HEK293 (cell line): ENCODE results near the gene TMEM119.

ENCODE experiments used
- CTCF ChIA-PET: fragments of 350-600 bp; formaldehyde crosslinking; extraction: SDS; loops from one replicate; lab custom pipeline; 2021; ENCODE audit warnings: antibody characterized with exemption; lab: Yijun Ruan, JAX
- POLR2A ChIA-PET: fragments of 300-600 bp; formaldehyde crosslinking; extraction: SDS; loops from one replicate; lab custom pipeline; 2020; ENCODE audit warnings: antibody characterized with exemption, inconsistent platforms; lab: Yijun Ruan, JAX
- H3K27ac ChIP-seq: fragments of 200-500 bp; sonication (Bioruptor generic); 2 replicates; pipeline ENCODE4 v1.5.1; 2014; ENCODE audit warnings: low read depth, low read length, control low read depth, inconsistent platforms; ENCODE audit errors: extremely low read depth
- H3K36me3 ChIP-seq, 2 experiments: fragments of 200-500 bp in 1 of 2; sonication (Bioruptor generic) in 1 of 2; 1 replicate in 1 of 2; 2 replicates in 1 of 2; pipeline ENCODE4 v1.5.1; 2014 to 2017; ENCODE audit warnings: inconsistent platforms in 2 of 2, low read length in 2 of 2; ENCODE audit not compliant: control insufficient read depth in 2 of 2, insufficient read depth in 1 of 2
- H3K4me1 ChIP-seq: fragments of 200-500 bp; sonication (Bioruptor generic); 2 replicates; pipeline ENCODE4 v1.5.1; 2014; ENCODE audit warnings: mild to moderate bottlenecking, low read length, inconsistent platforms; ENCODE audit not compliant: control insufficient read depth, insufficient read depth
- H3K4me3 ChIP-seq: 2 replicates; pipeline ENCODE4 v1.5.1; 2011; ENCODE audit warnings: low read depth, mild to moderate bottlenecking, control low read depth, low read length, moderate library complexity
- H3K9me3 ChIP-seq: fragments of 200-500 bp; sonication (Bioruptor generic); 2 replicates; pipeline ENCODE4 v1.5.1; 2014; ENCODE audit warnings: low read depth, low read length, inconsistent platforms; ENCODE audit not compliant: control insufficient read depth, insufficient read depth
- GLIS1 ChIP-seq: fragments of 450-650 bp; formaldehyde crosslinking; IDR thresholded peaks from 2 replicates; pipeline ENCODE4 v1.5.1; 2016; ENCODE audit warnings: missing biosample characterization, missing genetic modification characterization
- HOXC10 ChIP-seq: sonication (generic); formaldehyde crosslinking; IDR thresholded peaks from 2 replicates; pipeline ENCODE4 v1.8.1; 2023; ENCODE audit warnings: mild to moderate bottlenecking, missing genetic modification reagents
- SALL2 ChIP-seq: fragments of 450-650 bp; formaldehyde crosslinking; IDR thresholded peaks from 2 replicates; pipeline ENCODE4 v1.5.0; 2017; ENCODE audit warnings: missing biosample characterization, mild to moderate bottlenecking, missing genetic modification characterization, borderline replicate concordance
- SCRT2 ChIP-seq: fragments of 450-650 bp; formaldehyde crosslinking; IDR thresholded peaks from 2 replicates; pipeline ENCODE4 v1.5.1; 2016; ENCODE audit warnings: missing biosample characterization, missing genetic modification characterization
- YY1 ChIP-seq: fragments of 450-650 bp; formaldehyde crosslinking; IDR thresholded peaks from 2 replicates; pipeline ENCODE4 v1.5.1; 2018; ENCODE audit warnings: missing biosample characterization, missing genetic modification characterization
- YY2 ChIP-seq: fragments of 450-650 bp; formaldehyde crosslinking; IDR thresholded peaks from 2 replicates; pipeline ENCODE4 v1.5.1; 2016; ENCODE audit warnings: missing biosample characterization, missing genetic modification characterization
- ZBTB17 ChIP-seq: fragments of 450-650 bp; formaldehyde crosslinking; IDR thresholded peaks from 2 replicates; pipeline ENCODE4 v1.5.1; 2016; ENCODE audit warnings: missing biosample characterization, missing genetic modification characterization
- ZNF132 ChIP-seq: fragments of 450-650 bp; formaldehyde crosslinking; IDR thresholded peaks from 2 replicates; pipeline ENCODE4 v1.5.1; 2017; ENCODE audit warnings: missing biosample characterization, missing genetic modification characterization, borderline replicate concordance
- ZNF302 ChIP-seq: fragments of 450-650 bp; formaldehyde crosslinking; IDR thresholded peaks from 2 replicates; pipeline ENCODE4 v1.5.1; 2016; ENCODE audit warnings: missing biosample characterization, missing genetic modification characterization, low read depth
- ZNF423 ChIP-seq: fragments of 450-650 bp; formaldehyde crosslinking; IDR thresholded peaks from 2 replicates; pipeline ENCODE4 v1.5.1; 2016; ENCODE audit warnings: missing biosample characterization, missing genetic modification characterization
- ZNF433 ChIP-seq: fragments of 450-650 bp; formaldehyde crosslinking; IDR thresholded peaks from 2 replicates; pipeline ENCODE4 v1.5.1; 2016; ENCODE audit warnings: missing biosample characterization, missing genetic modification characterization, low read depth
- ZNF623 ChIP-seq: fragments of 450-650 bp; formaldehyde crosslinking; IDR thresholded peaks from 2 replicates; pipeline ENCODE4 v1.5.1; 2016; ENCODE audit warnings: missing biosample characterization, missing genetic modification characterization
- ZNF660 ChIP-seq: fragments of 450-650 bp; IDR thresholded peaks from 2 replicates; pipeline ENCODE4 v1.5.1; 2018; ENCODE audit warnings: missing biosample characterization, mild to moderate bottlenecking, missing genetic modification characterization
- TF ChIP-seq, protein P1 (sequence below): fragments of 450-650 bp; formaldehyde crosslinking; IDR thresholded peaks from 2 replicates; pipeline ENCODE4 v1.5.1; 2016; ENCODE audit warnings: missing biosample characterization, missing genetic modification characterization
- TF ChIP-seq, protein P2 (sequence below): fragments of 450-650 bp; formaldehyde crosslinking; IDR thresholded peaks from 2 replicates; pipeline ENCODE4 v1.5.1; 2016; ENCODE audit warnings: missing biosample characterization, missing genetic modification characterization
- TF ChIP-seq, protein P3 (sequence below): fragments of 450-650 bp; formaldehyde crosslinking; optimal IDR thresholded peaks from 2 replicates; pipeline ENCODE3; 2016; ENCODE audit warnings: missing biosample characterization, mild to moderate bottlenecking, missing genetic modification characterization
- TF ChIP-seq, protein P4 (sequence below): fragments of 450-650 bp; formaldehyde crosslinking; IDR thresholded peaks from 2 replicates; pipeline ENCODE4 v1.5.1; 2016; ENCODE audit warnings: missing biosample characterization, missing genetic modification characterization
- TF ChIP-seq, protein P5 (sequence below): fragments of 450-650 bp; formaldehyde crosslinking; IDR thresholded peaks from 2 replicates; pipeline ENCODE4 v1.5.1; 2016; ENCODE audit warnings: missing biosample characterization, missing genetic modification characterization

Gene TMEM119

DNA sequence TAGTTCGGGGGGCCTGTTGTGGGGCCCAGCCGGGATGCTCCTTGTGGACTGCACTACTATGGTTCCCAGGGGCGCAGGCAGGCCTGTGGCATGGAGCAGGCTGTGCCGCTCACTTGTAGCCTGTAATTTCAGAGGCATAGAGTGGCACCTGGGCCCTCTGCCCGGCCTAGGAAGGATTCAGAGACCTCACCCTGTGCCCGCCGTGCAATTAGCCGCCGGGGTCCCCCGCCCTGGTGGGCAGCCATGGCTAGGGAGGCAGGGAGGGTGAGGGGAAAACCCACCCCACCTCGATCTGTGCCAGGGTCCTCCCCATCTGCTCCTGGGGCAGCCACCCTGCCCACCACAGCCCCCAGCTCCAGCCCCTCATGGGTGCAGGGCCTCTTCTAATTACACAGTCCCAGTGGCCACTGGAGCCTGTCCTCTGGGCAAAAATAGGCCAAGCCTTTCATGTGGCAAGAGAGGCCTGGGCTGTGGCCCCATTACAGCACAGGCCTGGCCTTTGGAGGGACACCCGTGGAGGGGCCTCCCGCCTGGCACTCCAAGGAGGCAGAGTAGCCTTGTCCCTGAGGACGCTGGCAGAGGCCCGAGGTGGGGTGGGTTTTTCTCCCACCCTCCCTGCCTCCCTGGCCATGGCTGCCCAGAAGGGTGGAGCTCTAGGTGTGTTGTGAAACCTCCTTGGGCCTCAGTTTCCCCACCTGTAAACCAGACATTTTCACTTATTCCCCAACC lies 5.3 kb upstream of the TMEM119 start (continued):
- TF ChIP-seq, protein P1, sequence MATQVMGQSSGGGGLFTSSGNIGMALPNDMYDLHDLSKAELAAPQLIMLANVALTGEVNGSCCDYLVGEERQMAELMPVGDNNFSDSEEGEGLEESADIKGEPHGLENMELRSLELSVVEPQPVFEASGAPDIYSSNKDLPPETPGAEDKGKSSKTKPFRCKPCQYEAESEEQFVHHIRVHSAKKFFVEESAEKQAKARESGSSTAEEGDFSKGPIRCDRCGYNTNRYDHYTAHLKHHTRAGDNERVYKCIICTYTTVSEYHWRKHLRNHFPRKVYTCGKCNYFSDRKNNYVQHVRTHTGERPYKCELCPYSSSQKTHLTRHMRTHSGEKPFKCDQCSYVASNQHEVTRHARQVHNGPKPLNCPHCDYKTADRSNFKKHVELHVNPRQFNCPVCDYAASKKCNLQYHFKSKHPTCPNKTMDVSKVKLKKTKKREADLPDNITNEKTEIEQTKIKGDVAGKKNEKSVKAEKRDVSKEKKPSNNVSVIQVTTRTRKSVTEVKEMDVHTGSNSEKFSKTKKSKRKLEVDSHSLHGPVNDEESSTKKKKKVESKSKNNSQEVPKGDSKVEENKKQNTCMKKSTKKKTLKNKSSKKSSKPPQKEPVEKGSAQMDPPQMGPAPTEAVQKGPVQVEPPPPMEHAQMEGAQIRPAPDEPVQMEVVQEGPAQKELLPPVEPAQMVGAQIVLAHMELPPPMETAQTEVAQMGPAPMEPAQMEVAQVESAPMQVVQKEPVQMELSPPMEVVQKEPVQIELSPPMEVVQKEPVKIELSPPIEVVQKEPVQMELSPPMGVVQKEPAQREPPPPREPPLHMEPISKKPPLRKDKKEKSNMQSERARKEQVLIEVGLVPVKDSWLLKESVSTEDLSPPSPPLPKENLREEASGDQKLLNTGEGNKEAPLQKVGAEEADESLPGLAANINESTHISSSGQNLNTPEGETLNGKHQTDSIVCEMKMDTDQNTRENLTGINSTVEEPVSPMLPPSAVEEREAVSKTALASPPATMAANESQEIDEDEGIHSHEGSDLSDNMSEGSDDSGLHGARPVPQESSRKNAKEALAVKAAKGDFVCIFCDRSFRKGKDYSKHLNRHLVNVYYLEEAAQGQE = no peak
- no peak for TF ChIP-seq YY1
- TF ChIP-seq ZNF423 (tag by site-specific recombination) = no peak
- TF ChIP-seq, protein P2, sequence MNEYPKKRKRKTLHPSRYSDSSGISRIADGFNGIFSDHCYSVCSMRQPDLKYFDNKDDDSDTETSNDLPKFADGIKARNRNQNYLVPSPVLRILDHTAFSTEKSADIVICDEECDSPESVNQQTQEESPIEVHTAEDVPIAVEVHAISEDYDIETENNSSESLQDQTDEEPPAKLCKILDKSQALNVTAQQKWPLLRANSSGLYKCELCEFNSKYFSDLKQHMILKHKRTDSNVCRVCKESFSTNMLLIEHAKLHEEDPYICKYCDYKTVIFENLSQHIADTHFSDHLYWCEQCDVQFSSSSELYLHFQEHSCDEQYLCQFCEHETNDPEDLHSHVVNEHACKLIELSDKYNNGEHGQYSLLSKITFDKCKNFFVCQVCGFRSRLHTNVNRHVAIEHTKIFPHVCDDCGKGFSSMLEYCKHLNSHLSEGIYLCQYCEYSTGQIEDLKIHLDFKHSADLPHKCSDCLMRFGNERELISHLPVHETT (tag by site-specific recombination) = no peak
- TF ChIP-seq, protein P3, sequence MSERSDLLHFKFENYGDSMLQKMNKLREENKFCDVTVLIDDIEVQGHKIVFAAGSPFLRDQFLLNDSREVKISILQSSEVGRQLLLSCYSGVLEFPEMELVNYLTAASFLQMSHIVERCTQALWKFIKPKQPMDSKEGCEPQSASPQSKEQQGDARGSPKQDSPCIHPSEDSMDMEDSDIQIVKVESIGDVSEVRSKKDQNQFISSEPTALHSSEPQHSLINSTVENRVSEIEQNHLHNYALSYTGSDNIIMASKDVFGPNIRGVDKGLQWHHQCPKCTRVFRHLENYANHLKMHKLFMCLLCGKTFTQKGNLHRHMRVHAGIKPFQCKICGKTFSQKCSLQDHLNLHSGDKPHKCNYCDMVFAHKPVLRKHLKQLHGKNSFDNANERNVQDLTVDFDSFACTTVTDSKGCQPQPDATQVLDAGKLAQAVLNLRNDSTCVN (tag by site-specific recombination) = no peak

DNA sequence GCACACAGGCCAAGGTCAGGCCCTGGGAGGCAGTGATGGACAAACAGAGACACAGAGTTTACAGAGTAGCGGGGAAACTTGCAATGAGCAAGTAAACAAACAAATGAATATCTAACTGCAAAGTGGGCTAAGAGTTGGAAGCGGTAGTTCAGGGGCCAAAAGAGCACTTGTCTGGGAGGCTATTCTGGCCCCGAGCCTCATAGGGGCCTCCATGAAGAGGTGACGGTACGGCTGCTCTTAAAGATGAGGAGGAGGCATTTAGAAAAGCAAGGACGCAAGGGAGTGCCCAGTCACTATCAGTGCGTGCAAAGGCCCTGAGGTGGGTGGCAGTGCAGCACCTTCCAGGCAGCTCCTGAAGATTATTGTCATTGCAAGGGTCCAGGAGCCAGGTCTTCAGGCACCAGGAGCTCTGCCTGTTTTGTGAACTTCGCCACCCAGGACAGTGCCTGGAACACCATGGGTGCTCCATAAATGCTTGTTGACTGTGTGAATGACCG lies 4.4 kb upstream of the TMEM119 start:
- CTCF ChIA-PET = interaction anchor here (0.7 kb wide), 1 partner anchor 23 kb away, joined by 4 read pairs; no protein-coding TSS in a partner anchor
- no peak overlapping the region for H3K27ac ChIP-seq
- POLR2A ChIA-PET = no interaction called here
- H3K36me3 ChIP-seq = no peaks in the 10 kb centered on the region
- H3K9me3 ChIP-seq = no peaks in the 10 kb centered on the region
- H3K4me1 ChIP-seq = no peaks in the 10 kb centered on the region
- TF ChIP-seq ZNF623 (peak; percentile 93), ZNF132 (tag by site-specific recombination) (no peak)
- no peak overlapping the region for H3K4me3 ChIP-seq

DNA sequence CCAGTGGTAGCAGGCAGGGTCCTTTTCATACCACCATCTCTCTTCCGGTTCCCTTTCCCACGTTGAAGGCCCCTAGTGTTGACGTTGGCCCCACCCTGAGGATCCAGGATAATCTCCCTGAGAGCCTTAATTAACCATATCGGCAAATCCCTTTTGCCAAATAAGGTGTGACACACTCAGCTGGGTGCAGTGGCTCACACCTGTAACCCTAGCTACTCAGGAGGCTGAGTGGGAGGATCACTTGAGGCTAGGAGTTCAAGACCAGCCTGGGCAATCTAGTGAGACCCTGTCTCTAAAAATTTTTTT lies 2.8 kb upstream of the TMEM119 start:
- Histone ChIP-seq H3K9me3 (no peaks in the 10 kb centered on the region), H3K27ac (no peak overlapping the region), H3K4me3 (no peak overlapping the region), H3K4me1 (no peaks in the 10 kb centered on the region), H3K36me3 (no peaks in the 10 kb centered on the region)
- no peak for TF ChIP-seq ZNF302 (tag by site-specific recombination)
- TF ChIP-seq, protein P4, sequence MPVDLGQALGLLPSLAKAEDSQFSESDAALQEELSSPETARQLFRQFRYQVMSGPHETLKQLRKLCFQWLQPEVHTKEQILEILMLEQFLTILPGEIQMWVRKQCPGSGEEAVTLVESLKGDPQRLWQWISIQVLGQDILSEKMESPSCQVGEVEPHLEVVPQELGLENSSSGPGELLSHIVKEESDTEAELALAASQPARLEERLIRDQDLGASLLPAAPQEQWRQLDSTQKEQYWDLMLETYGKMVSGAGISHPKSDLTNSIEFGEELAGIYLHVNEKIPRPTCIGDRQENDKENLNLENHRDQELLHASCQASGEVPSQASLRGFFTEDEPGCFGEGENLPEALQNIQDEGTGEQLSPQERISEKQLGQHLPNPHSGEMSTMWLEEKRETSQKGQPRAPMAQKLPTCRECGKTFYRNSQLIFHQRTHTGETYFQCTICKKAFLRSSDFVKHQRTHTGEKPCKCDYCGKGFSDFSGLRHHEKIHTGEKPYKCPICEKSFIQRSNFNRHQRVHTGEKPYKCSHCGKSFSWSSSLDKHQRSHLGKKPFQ = peak; percentile 44; the same call in 1 of the 2 replicates
- TF ChIP-seq HOXC10 (CRISPR knock-in tag) = no peak
- TF ChIP-seq, protein P5, sequence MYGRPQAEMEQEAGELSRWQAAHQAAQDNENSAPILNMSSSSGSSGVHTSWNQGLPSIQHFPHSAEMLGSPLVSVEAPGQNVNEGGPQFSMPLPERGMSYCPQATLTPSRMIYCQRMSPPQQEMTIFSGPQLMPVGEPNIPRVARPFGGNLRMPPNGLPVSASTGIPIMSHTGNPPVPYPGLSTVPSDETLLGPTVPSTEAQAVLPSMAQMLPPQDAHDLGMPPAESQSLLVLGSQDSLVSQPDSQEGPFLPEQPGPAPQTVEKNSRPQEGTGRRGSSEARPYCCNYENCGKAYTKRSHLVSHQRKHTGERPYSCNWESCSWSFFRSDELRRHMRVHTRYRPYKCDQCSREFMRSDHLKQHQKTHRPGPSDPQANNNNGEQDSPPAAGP (tag by site-specific recombination) = peak; percentile 59; the same call in 1 of the 2 replicates
- TF ChIP-seq GLIS1 (tag by site-specific recombination) = peak; percentile 23; the same call in 1 of the 2 replicates
- TF ChIP-seq YY2 (tag by site-specific recombination) = no peak
- no peak for TF ChIP-seq ZNF660
- TF ChIP-seq ZBTB17 (tag by site-specific recombination) = no peak
- peak; percentile 55 for TF ChIP-seq SCRT2 (tag by site-specific recombination)
- TF ChIP-seq, protein P3 (tag by site-specific recombination) = no peak
- no peak for TF ChIP-seq ZNF433 (tag by site-specific recombination)
- TF ChIP-seq SALL2 (tag by site-specific recombination) = no peak
- POLR2A ChIA-PET = no interaction called here
- CTCF ChIA-PET = interaction anchor here (0.9 to 2.8 kb wide), 2 partner anchors 16 to 17 kb away, joined by 3 to 11 read pairs; no protein-coding TSS in a partner anchor
